Activated B cell treated with CpG ODN at 0.5 μM for 24 hours (primary cell): Measurements from ENCODE around the gene COX4I1. TPM values are rescaled to one million over a fixed set of nuclear protein-coding genes. Genes with fewer than 3 reads are reported as not detected.

ENCODE experiments used
- ATAC-seq: fragments of 200-7000 bp; cut with Tn5 transposase; one replicate; pipeline ENCODE4 v1.10.0; 2021; ENCODE audit warnings: low read depth, mild to moderate bottlenecking, moderate library complexity
- CTCF ChIA-PET: fragments of 350-600 bp; sonication (Branson Sonifier 250); formaldehyde crosslinking; loops from one replicate; lab custom pipeline; 2021; ENCODE audit warnings: antibody characterized with exemption; lab: Charles Lee
- POLR2A ChIA-PET: fragments of 350-600 bp; sonication (Branson Sonifier 250); formaldehyde crosslinking; loops from one replicate; lab custom pipeline; 2021; ENCODE audit warnings: antibody characterized with exemption; lab: Charles Lee
- DNase-seq: peaks from one replicate; pipeline ENCODE4 v3.0.0; 2022
- H3K27ac Mint-ChIP-seq: one replicate; pipeline ENCODE4 v1.8.0; 2020; ENCODE audit warnings: mixed read lengths
- H3K27me3 Mint-ChIP-seq: one replicate; pipeline ENCODE4 v1.8.0; 2021; ENCODE audit warnings: mixed read lengths
- H3K36me3 Mint-ChIP-seq: one replicate; pipeline ENCODE4 v1.8.0; 2021; ENCODE audit warnings: low read depth, mixed read lengths
- H3K4me1 Mint-ChIP-seq: one replicate; pipeline ENCODE4 v1.8.0; 2021; ENCODE audit warnings: mixed read lengths
- H3K4me3 Mint-ChIP-seq: one replicate; pipeline ENCODE4 v1.8.0; 2020; ENCODE audit warnings: mild to moderate bottlenecking, mixed read lengths
- H3K9me3 Mint-ChIP-seq: one replicate; pipeline ENCODE4 v1.8.0; 2020; ENCODE audit warnings: mixed read lengths
- CTCF ChIP-seq: fragments of 200-600 bp; IDR thresholded peaks from one replicate; pipeline ENCODE4 v1.8.0; 2022; ENCODE audit warnings: antibody characterized with exemption, mild to moderate bottlenecking
- intact Hi-C: fragments of 100-400 bp; cut with micrococcal nuclease; formaldehyde crosslinking; loops from one replicate; pipeline ENCODE4 v1.15.1; 2024
- total RNA-seq: library from RNA; stranded (reverse); gene quantifications from 2 replicates; pipeline ENCODE4 v1.2.3, GENCODE V29; 2022

COX4I1 gene
- total RNA-seq, 1 donor from 2014 or later, result 578 TPM

GRCh38 chr16:85809645-85810044 is 10.2 kb downstream of the COX4I1 start:
- CTCF ChIA-PET, result interaction anchor here (1.7 kb wide), 1 partner anchor 151 kb away, joined by 4 read pairs; no protein-coding TSS in a partner anchor
- no peak for TF ChIP-seq CTCF
- H3K9me3 Mint-ChIP-seq, result no peaks in the 10 kb centered on the region
- no peak for ATAC-seq
- H3K4me3 Mint-ChIP-seq, result no peak overlapping the region
- H3K4me1 Mint-ChIP-seq, result no peaks in the 10 kb centered on the region
- DNase-seq, result no peak
- peaks cover 11% of the 10 kb centered on the region for H3K27me3 Mint-ChIP-seq
- POLR2A ChIA-PET, result interaction anchor here (1.6 kb wide), 1 partner anchor 12 kb away, joined by 3 read pairs; no protein-coding TSS in a partner anchor
- intact Hi-C loops, result no loop called here
- peaks cover 24% of the 10 kb centered on the region for H3K36me3 Mint-ChIP-seq
- no peak overlapping the region for H3K27ac Mint-ChIP-seq

- H3K27ac Mint-ChIP-seq, result no peak overlapping the region
- intact Hi-C loops, result no loop called here
- peaks cover 18% of the 10 kb centered on the region for H3K36me3 Mint-ChIP-seq
- TF ChIP-seq CTCF, result no peak
- no peaks in the 10 kb centered on the region for H3K4me1 Mint-ChIP-seq
- DNase-seq (no peak), ATAC-seq (no peak)
- CTCF ChIA-PET, result interaction anchor here (1.7 kb wide), 1 partner anchor 151 kb away, joined by 4 read pairs; no protein-coding TSS in a partner anchor
- no peaks in the 10 kb centered on the region for H3K9me3 Mint-ChIP-seq
- POLR2A ChIA-PET, result interaction anchor here (1.6 kb wide), 1 partner anchor 11 kb away, joined by 3 read pairs; no protein-coding TSS in a partner anchor
- no peak overlapping the region for H3K4me3 Mint-ChIP-seq
- peaks cover 11% of the 10 kb centered on the region for H3K27me3 Mint-ChIP-seq
These were observed 10.7 kb downstream of the COX4I1 start for GRCh38 chr16:85810097-85810741.

GRCh38 chr16:85810742-85811115 is 11.2 kb downstream of the COX4I1 start:
- peaks cover 11% of the 10 kb centered on the region for H3K27me3 Mint-ChIP-seq
- no peaks in the 10 kb centered on the region for H3K9me3 Mint-ChIP-seq
- no peak for TF ChIP-seq CTCF
- H3K4me3 Mint-ChIP-seq, result no peak overlapping the region
- DNase-seq (no peak), ATAC-seq (no peak)
- intact Hi-C loops, result no loop called here
- H3K4me1 Mint-ChIP-seq, result no peaks in the 10 kb centered on the region
- H3K36me3 Mint-ChIP-seq, result peaks cover 13% of the 10 kb centered on the region
- ChIA-PET POLR2A (no interaction called here), CTCF (interaction anchor here (1.7 kb wide), 1 partner anchor 152 kb away, joined by 4 read pairs; no protein-coding TSS in a partner anchor)
- H3K27ac Mint-ChIP-seq, result no peak overlapping the region

DNA sequence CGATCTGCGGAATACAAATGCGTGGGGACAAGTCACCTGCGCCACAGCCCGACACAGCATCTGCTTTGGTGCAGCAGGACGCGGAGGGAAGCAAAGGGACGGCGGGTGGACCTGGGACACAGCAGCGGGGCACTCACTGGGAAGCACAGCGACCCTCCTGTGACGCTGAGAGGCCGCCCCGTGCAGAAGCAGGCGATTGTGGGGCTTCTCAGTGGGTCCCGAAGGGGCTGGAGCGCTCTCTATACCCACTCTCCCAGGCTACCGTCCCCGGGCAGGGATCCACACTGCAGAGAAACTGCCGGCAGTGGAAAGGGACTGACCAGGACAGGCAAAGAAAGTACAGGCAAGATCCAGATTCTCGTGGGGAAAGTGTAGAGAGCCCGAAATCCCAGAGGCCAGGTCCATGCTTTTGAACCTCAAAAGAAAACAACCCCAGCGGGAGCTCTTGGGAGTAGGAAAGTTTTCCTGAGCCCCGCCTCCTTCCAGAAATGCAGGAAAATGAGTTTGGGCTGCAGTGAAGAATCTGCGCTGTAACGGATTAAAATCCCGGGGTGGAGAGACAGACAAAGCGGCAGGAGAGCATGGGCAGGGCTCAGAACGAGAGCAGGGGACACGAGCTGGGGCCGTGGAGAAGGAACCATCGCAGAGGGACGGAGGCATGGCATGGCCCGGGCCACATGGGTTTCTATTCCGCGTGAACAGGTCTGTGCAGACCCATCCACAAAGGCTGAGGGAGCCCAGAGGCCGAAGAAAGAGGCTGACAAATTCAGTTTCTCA is 12.7 kb downstream of the COX4I1 start:
- TF ChIP-seq CTCF, result no peak
- Mint-ChIP-seq H3K36me3 (no peaks in the 10 kb centered on the region), H3K9me3 (no peaks in the 10 kb centered on the region), H3K4me1 (no peaks in the 10 kb centered on the region), H3K4me3 (no peak overlapping the region), H3K27me3 (peaks cover 11% of the 10 kb centered on the region), H3K27ac (no peak overlapping the region)
- DNase-seq (no peak), ATAC-seq (no peak)
- intact Hi-C loops, result no loop called here
- ChIA-PET POLR2A (no interaction called here), CTCF (no interaction called here)
